Thoracic aorta (tissue), 2 donors: ENCODE data around the gene UNC5CL. TPM values are rescaled to one million over a fixed set of nuclear protein-coding genes. Genes with fewer than 3 reads are reported as not detected.

Experiments
- ATAC-seq: fragments of 150-250 bp; one replicate; pipeline ENCODE4 v1.8.0; 2017; ENCODE audit warnings: low read depth; ENCODE audit not compliant: insufficient number of reproducible peaks, low FRiP score
- DNase-seq: peaks from one replicate; pipeline ENCODE4 v3.0.0-alpha.2; 2020; ENCODE audit warnings: low spot score
- H3K27ac ChIP-seq, 2 donors: fragments of 200-600 bp; sonication (generic); 1 replicate in 1 of 2; 2 replicates in 1 of 2; pipeline ENCODE4 v1.5.1; 2016; ENCODE audit warnings: mild to moderate bottlenecking in 2 of 2, moderate library complexity in 2 of 2
- H3K27me3 ChIP-seq: fragments of 200-600 bp; sonication (generic); replicated peaks from 2 replicates; pipeline ENCODE4 v1.6.0; 2016; ENCODE audit warnings: mild to moderate bottlenecking; ENCODE audit not compliant: insufficient read depth
- H3K36me3 ChIP-seq: fragments of 200-600 bp; sonication (generic); one replicate; pipeline ENCODE4 v1.5.1; 2016
- H3K4me1 ChIP-seq, 2 donors: fragments of 200-600 bp; sonication (generic); 1 replicate in 1 of 2; 2 replicates in 1 of 2; pipeline versions ENCODE4 v1.5.1 to v1.6.0; 2016; ENCODE audit warnings: low read depth in 2 of 2, mild to moderate bottlenecking in 1 of 2; ENCODE audit not compliant: control insufficient read depth in 1 of 2
- H3K4me3 ChIP-seq: fragments of 200-600 bp; sonication (generic); 2 replicates; pipeline ENCODE4 v1.5.1; 2016; ENCODE audit warnings: mild to moderate bottlenecking
- H3K9me3 ChIP-seq: fragments of 200-600 bp; sonication (generic); 2 replicates; pipeline ENCODE4 v1.5.1; 2016
- total RNA-seq, 2 donors: library from RNA; depleted of rRNA; stranded (reverse); fragments of >200 nt; gene quantifications; one replicate each; pipeline versions ENCODE4 v1.1.0 to v1.2.3, GENCODE V29; 2016
- TF ChIP-seq, protein P1 (sequence below): fragments of 200-600 bp; sonication (generic); IDR thresholded peaks from one replicate; pipeline ENCODE4 v1.5.1; 2019; ENCODE audit warnings: antibody characterized with exemption

UNC5CL gene
- total RNA-seq, 2 donors from 2014 or later: 2.2 to 7.9 TPM

DNA sequence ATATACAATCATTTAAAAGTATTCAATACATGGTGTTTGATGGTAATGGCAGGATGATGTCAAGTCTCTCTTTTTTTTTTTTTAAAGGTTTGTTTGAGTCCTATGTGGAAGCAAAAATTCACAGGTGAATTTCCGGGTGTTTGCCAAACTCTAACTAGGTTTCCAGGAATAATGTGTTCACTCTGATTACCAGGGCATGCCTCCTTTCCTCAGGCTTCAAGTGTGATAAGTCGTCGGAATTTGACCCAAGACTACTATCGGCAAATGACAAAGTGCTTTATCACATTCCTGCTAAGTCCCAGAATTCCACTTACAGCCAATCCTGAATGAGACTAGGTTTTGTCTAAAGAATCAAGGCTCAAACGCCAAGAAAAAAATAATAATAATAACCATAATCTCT lies 25.8 kb upstream of the UNC5CL start:
- Histone ChIP-seq H3K27me3 (no peaks in the 10 kb centered on the region), H3K27ac (no peak overlapping the region), H3K36me3 (peaks cover 20% of the 10 kb centered on the region), H3K9me3 (no peaks in the 10 kb centered on the region), H3K4me3 (no peak overlapping the region), H3K4me1 (no peaks in the 10 kb centered on the region)
- DNase-seq: no peak
- no peak for ATAC-seq
- TF ChIP-seq, protein P1, sequence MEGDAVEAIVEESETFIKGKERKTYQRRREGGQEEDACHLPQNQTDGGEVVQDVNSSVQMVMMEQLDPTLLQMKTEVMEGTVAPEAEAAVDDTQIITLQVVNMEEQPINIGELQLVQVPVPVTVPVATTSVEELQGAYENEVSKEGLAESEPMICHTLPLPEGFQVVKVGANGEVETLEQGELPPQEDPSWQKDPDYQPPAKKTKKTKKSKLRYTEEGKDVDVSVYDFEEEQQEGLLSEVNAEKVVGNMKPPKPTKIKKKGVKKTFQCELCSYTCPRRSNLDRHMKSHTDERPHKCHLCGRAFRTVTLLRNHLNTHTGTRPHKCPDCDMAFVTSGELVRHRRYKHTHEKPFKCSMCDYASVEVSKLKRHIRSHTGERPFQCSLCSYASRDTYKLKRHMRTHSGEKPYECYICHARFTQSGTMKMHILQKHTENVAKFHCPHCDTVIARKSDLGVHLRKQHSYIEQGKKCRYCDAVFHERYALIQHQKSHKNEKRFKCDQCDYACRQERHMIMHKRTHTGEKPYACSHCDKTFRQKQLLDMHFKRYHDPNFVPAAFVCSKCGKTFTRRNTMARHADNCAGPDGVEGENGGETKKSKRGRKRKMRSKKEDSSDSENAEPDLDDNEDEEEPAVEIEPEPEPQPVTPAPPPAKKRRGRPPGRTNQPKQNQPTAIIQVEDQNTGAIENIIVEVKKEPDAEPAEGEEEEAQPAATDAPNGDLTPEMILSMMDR: no peak

DNA sequence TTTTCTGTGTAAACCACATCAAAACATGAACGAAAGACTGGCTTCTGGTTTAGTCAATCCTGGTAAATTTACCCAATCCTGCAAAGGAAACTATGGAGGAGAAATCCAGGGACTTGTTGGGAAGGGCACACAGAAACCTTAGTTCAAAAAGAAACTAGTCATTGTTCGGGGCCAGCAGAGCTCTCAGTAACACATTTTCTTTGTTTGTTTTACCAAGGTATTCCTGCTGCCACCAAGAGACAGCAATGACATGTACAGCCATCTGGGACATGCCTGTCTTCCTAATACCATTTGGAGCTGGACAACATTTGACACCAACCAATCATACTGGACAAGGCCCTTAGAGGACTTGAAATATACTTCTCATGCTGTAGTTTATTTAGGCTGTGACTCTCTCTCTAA lies 24.9 kb upstream of the UNC5CL start:
- Histone ChIP-seq H3K27ac (no peak overlapping the region), H3K36me3 (peaks cover 20% of the 10 kb centered on the region), H3K9me3 (no peaks in the 10 kb centered on the region), H3K4me3 (no peak overlapping the region), H3K4me1 (no peaks in the 10 kb centered on the region), H3K27me3 (no peaks in the 10 kb centered on the region)
- TF ChIP-seq, protein P1: no peak
- no peak for ATAC-seq
- no peak for DNase-seq

DNA sequence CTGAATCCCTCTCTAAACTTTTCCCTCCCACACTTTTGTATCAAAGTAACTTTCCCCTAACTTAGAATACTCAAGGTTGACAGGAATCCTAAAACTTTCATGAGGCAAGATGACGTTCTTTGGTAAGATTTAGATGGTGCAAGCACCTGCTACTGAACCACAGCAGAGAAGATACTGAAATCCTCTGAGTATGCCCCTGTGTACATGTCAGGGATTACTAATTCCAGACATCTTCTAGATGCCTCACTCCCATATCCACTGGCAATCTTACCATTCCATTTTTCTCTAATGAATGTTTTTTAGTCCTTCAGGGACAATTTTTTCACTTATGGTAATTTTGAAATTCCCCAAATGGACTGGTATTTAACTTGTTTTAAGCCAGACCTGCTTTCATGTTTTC lies 23.0 kb upstream of the UNC5CL start:
- no peak for ATAC-seq
- H3K27ac ChIP-seq: no peak overlapping the region
- H3K4me3 ChIP-seq: no peak overlapping the region
- H3K9me3 ChIP-seq: no peaks in the 10 kb centered on the region
- DNase-seq: no peak
- TF ChIP-seq, protein P1: no peak
- H3K4me1 ChIP-seq: no peaks in the 10 kb centered on the region
- H3K36me3 ChIP-seq: peaks cover 20% of the 10 kb centered on the region
- H3K27me3 ChIP-seq: no peaks in the 10 kb centered on the region

DNA sequence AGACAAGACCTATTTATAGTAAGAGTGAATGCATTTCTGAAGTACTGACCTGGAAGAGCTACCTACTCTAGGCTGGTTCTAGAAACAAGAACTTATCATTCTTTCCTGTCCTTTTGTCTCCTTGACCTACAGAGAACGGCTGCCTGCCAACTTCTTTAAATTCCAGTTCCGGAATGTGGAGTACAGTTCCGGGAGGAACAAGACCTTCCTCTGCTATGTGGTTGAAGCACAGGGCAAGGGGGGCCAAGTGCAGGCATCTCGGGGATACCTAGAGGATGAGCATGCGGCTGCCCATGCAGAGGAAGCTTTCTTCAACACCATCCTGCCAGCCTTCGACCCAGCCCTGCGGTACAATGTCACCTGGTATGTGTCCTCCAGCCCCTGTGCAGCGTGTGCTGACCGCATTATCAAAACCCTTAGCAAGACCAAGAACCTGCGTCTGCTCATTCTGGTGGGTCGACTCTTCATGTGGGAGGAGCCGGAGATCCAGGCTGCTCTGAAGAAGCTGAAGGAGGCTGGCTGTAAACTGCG lies 22.2 kb upstream of the UNC5CL start:
- ATAC-seq (no peak), DNase-seq (no peak)

DNA sequence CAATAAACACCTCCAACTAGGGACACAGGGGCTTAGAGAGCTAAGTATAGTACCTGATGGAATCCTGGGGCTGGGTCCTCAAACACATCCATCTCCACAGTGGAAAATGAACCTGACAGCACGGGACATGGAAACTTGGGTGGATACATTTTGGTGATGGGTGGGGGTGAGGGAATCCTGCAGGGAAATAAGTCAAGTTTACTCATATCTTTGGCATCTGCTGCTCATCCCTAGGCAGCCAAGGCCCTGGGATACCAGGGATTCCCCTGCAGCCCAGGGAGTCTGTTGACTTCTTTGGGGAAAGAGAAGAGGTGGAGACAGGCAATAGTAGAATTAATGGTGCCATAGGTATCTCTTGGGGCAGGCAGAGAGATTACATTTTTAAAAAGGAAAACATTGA lies 20.5 kb upstream of the UNC5CL start:
- DNase-seq: no peak
- TF ChIP-seq, protein P1: no peak
- H3K27me3 ChIP-seq: no peaks in the 10 kb centered on the region
- H3K4me3 ChIP-seq: no peak overlapping the region
- H3K27ac ChIP-seq: no peak overlapping the region
- peaks cover 10% of the 10 kb centered on the region for H3K36me3 ChIP-seq
- H3K4me1 ChIP-seq: no peaks in the 10 kb centered on the region
- H3K9me3 ChIP-seq: no peaks in the 10 kb centered on the region
- ATAC-seq: no peak

More for the DNA sequence above, 22.2 kb upstream of the UNC5CL start:
- TF ChIP-seq, protein P1: no peak
- Histone ChIP-seq H3K27ac (no peak overlapping the region), H3K27me3 (no peaks in the 10 kb centered on the region), H3K36me3 (peaks cover 18% of the 10 kb centered on the region), H3K4me3 (no peak overlapping the region), H3K4me1 (no peaks in the 10 kb centered on the region), H3K9me3 (no peaks in the 10 kb centered on the region)
